CD4-positive, alpha-beta T cell treated with Interleukin-2 at 100 ng/mL for 4 hours (primary cell): ENCODE measurements around the gene CDC42SE2.
A peak's percentile ranks its signal among the peaks of the same experiment; 100 is the strongest.
"Not testable (repeated sequence)": the region's sequence is repeated elsewhere in the genome, so short reads cannot be mapped to it uniquely, and the experiment has no call there.

Experiments used
- DNase-seq: peaks from one replicate; pipeline ENCODE4 v3.0.0-alpha.2; 2020; ENCODE audit warnings: low spot score

CDC42SE2 gene

DNA sequence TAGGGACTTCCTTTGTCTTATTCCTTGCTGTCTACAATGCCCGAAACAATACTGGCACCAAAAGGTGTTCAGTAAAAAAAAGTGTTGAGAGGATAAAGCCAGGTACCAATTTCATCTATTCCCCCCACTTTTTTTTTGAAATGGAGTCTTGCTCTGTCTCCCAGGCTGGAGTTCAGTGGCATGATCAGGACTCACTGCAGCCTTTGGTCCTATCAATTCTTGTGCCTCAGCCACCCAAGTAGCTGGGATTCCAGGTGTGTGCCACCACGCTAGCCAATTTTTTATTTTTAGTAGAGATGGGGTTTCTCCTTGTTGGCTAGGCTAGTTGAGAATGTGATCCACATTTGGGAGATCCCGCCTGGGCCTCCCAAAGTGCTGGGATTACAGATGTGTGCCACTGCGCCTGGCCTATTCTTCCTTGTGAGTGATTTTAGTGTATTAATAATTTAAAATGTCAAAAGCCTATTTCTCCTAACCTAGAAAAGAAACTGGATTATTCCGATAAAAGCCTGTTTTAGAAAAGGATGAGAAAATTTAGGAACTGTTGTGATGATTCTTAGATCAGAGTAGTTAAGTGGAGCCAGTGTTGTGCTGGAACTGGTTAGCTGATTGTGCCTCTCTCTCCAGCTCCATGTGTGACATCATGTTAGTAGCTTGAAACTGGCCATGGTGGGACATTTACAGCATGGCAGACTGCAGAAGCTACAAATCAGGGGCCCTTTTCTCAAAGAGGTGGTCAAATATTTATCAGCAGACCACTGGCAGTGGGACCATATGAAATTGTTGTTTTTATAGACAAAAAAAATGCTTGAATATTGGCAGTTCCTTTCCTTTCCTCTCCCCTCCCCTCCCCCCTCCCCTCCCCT lies 14.3 kb downstream of the CDC42SE2 start:
- no peak for DNase-seq

DNA sequence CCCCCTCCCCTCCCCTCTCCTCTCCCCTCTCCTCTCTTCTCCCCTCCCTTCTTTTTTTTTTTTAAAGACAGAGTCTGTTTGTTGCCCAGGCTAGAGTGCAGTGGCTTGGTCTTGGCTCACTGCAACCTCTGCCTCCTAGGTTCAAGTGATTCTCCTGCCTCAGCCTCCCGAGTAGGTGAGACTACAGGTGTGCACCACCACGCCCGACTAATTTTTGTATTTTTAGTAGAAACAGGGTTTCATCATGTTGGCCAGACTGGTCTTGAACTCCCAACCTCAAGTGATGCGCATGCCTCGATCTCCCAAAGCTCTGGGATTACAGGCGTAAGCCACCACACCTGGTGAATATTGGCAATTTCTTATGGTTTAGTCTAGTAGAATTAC lies 14.9 kb downstream of the CDC42SE2 start:
- DNase-seq: not testable (repeated sequence)

DNA sequence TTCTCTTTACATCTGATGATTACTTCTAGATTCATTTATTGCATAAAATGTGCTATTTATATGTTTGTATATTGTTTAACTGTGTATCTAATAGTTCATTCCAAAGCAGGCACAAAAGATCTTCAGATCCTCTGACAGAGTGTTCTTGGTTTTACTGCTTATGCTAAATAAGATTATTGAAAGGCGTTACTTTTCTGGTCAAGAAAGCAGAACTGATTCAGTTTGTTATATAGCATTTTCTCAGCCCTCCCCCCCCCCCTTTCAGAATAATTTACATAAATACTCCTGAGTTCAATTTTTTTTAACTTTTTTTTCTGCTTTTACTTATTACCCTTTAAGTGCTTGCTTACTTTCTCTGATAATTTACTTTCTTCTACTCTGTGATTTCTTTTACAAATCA lies 15.4 kb downstream of the CDC42SE2 start:
- DNase-seq: no peak

DNA sequence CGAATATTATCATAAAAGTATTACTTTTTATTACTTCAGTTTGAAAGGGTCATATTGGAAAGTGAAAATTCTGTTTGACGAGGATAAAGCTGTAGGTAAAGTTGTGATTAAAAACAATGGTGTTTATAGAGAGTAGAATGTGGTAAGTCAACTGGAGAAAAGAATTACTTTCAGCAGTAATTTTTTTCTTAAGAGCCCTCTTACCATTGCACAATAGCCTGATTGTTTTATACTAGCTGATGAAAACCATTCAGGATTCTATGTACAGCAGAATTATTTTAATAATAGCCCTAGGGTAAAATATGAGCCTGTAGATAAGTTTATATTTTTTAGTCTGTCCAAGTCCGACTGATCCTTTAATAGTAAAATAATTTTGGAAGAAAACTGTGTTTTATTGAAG lies 16.6 kb downstream of the CDC42SE2 start:
- no peak for DNase-seq

DNA sequence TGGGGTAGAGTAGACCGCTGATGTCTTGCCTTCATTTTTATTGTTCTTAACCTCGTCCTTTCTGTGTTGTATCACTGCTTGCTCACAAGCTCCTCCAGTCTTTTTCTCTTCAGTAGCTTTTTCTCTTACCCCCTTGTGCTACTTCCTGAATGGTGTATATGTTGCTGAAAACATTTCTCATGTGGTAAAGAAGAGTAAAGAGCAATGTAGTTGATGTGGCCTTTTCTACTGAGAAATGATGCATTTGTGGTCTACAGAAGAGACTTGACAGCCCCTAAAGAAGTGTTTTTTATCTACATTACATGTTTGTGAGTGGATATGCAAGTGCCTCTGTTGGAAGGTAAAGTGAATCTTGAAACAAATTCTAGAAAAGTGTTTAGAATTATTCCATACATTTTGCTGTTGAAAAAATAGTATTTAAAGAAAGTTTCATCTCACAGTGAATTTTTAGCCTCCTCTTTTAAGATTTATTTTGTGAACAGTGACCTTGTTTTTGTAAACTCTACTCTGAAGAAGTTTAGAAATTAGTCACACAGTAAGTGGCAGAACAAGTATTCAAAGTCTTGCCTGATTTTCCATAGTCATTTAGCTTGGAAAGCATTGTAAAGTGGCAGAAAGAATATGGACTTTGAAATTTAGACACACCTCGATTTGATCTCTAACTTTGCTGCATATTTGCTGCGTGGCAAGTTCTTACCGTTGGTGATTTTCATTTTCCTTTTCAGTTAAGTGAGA lies 17.4 kb downstream of the CDC42SE2 start:
- peak; percentile 85 for DNase-seq

GRCh38 chr5:131281868-131282234 lies 18.0 kb downstream of the CDC42SE2 start:
- no peak for DNase-seq

- no peak for DNase-seq
Measured at GRCh38 chr5:131282235-131282634, 18.4 kb downstream of the CDC42SE2 start.

GRCh38 chr5:131285703-131286399 lies 22.0 kb downstream of the CDC42SE2 start:
- DNase-seq: peak; percentile 36

GRCh38 chr5:131286400-131286715 lies 22.5 kb downstream of the CDC42SE2 start:
- DNase-seq: no peak

- no peak for DNase-seq
Measured at GRCh38 chr5:131288328-131288727, 24.5 kb downstream of the CDC42SE2 start.

DNA sequence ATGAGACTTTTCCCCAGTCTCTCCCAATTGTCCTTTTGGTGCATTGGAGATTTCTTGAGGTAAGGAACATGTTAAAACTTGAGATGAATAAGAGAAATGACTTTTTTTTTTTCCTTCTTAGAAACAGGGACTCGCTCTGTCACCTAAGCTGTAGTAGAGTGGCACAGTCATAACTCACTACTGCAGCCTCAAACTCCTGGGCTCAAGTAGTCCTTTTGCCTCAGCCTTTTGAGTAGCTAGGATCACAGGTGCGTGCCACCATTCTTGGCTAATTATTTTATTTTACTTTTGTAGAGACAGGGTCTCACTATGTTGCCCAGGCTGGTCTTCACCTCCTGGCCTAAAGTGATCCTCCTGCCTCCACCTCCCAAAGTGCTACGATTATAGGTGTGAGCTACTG lies 25.9 kb downstream of the CDC42SE2 start:
- peak; percentile 43 for DNase-seq

GRCh38 chr5:131296213-131296672 lies 32.4 kb downstream of the CDC42SE2 start:
- DNase-seq: peak; percentile 47

GRCh38 chr5:131297886-131298285 lies 34.0 kb downstream of the CDC42SE2 start:
- DNase-seq: no peak

- no peak for DNase-seq
Measured at GRCh38 chr5:131299465-131299864, 35.6 kb downstream of the CDC42SE2 start.

DNA sequence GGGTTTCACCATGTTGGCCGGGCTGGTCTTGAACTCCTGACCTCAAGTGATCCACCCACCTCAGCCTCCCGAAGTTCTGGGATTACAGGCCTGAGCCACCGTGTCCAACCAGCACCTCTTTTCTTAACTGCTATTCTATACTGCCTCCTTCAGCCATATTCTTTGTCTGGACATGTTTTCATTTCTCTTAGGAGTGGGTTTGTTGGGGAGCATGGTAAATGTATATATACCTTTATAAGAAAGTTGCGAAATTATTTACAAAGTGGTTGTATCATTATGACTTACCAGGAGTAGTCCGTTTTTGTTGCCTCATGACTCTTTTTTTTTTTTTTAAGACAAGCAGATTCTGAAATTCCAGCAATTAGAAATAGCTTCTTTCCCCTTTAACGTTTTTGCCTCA lies 38.7 kb downstream of the CDC42SE2 start:
- DNase-seq: no peak

GRCh38 chr5:131303537-131303936 lies 39.7 kb downstream of the CDC42SE2 start:
- no peak for DNase-seq

- DNase-seq: no peak
Measured at GRCh38 chr5:131304414-131304813, 40.6 kb downstream of the CDC42SE2 start.

GRCh38 chr5:131305138-131305689 lies 41.4 kb downstream of the CDC42SE2 start:
- DNase-seq: no peak

DNA sequence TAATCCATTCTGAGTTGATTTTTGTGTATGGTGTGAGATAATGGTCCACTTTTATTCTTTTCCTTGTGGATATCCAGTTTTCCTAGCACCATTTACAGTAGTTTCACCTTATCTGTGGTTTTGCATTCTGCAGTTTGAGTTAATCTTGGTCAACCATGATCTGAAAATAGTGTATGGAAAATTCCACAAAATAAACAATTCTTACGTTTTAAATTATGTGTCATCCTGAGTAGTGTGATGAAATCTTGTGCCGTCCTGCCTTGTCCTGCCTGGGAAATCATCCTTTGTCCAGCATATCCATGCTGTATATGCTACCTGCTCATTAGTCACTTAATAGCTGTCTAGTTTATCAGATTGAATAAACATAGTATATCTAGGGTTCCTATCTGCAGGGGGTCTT lies 42.1 kb downstream of the CDC42SE2 start:
- DNase-seq: no peak

- peak; percentile 58 for DNase-seq
Measured at GRCh38 chr5:131312235-131312772, 48.5 kb downstream of the CDC42SE2 start.

DNA sequence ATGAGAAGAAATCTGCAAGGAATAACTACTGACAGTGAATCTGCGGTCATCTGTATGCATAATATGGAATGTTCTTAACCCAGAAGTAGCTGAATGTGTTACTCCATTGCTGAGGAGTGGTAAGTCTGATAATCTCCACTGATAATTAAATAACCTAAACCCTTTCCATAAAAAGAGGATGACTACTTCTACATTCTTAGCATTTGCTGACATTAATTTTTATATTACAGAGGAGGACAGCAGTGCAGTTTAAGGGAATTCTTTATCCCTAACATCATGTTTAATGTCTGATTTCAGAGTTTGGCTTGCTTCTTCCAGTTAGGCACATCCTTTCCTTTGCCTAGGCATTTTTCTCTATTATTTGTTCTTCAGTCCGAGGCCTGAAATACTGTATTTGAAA lies 52.2 kb downstream of the CDC42SE2 start:
- DNase-seq: no peak

GRCh38 chr5:131316822-131317221 lies 53.0 kb downstream of the CDC42SE2 start:
- no peak for DNase-seq
